GM21576 (cell line): ENCODE results near the gene AQP12B.
"Not testable (repeated sequence)": the region's sequence is repeated elsewhere in the genome, so short reads cannot be mapped to it uniquely, and the experiment has no call there.

ENCODE experiments used
- ATAC-seq: cut with Tn5 transposase; IDR thresholded peaks from one replicate; pipeline ENCODE4 v1.9.1; 2021; ENCODE audit warnings: mild to moderate bottlenecking, moderate library complexity; ENCODE audit not compliant: unreplicated experiment

The AQP12B gene

DNA sequence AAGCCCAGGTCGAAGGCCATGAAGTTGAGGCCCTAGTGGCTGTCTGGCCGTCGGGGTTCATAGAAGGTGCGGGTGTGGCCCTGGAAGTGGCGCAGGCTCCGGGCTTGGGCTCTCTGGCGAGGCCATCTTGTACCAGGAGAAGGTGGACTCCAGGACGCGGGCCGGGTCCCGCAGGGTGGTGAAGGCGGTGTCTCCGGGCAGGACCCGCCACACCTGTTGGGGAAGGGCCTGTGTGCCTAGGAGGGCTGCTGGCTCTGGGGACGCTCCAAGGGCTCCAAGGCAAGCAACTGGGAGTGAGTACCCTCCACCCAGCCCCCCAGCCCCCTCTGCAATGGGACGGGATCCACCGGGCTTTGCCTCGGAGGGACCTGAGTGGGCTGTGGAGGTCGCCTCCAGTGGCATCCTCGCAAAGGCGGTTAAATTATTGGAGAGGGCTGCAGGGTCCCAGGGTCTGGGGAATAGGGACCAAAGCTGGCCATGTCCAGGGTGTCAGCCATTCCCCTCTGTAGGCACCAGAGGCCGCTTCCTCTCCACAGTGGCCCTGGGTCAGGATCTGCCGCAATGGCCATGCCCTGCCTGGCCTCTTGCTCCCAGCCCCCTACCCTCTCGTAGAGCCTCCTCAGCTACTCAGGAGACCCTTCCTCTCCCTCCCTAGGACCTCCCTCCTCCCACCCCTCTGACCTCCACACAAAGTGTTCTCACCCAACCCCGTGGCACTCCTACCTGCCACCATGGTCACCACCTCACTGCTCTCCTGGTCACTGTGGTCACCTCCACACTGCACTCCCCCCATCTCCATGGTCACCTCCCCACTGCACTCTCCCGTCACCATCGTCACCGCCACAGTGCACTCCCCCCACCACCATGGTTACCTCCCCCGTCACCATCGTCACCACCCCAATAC lies 19.3 kb upstream of the AQP12B start:
- ATAC-seq: no peak

DNA sequence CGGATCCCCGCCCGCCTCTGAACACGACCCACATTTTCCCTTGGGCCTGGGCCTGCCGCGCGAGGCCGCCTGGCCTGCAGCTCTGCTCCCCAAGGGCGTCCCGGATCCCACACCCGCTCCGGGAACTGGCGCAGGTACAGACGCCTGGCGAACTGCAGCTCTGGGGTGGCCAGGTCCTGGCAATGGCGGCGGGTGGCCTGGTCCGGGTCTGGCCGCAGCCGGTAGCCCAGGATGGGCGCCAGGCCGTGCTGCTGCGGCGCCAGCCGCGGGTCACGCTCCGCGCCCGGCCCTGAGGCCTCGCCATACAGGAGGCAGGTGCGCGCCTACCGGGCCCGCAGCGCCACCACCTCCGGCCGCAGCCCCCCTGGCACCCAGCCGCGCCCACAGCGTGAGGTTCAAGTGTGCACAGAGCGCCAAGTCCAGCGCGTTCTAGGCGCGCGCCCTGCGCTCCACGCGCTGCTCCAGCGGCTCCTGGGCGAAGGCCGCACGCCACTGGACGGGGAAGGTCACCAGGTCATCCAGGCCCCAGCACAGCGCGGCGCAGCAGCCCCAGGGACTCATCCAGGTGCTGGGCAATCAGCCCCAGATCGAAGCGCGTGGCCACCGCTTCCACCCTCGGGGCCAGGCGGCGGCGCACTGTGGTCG lies 18.5 kb upstream of the AQP12B start:
- no peak for ATAC-seq

- not testable (repeated sequence) for ATAC-seq
These were observed 17.9 kb upstream of the AQP12B start for GRCh38 chr2:240700616-240701015.

GRCh38 chr2:240699835-240700234 lies 17.1 kb upstream of the AQP12B start:
- ATAC-seq: not testable (repeated sequence)

- not testable (repeated sequence) for ATAC-seq
These were observed 16.3 kb upstream of the AQP12B start for GRCh38 chr2:240698852-240699561.

GRCh38 chr2:240696469-240696868 lies 13.8 kb upstream of the AQP12B start:
- ATAC-seq: not testable (repeated sequence)

- not testable (repeated sequence) for ATAC-seq
These were observed 12.9 kb upstream of the AQP12B start for GRCh38 chr2:240695593-240695992.

DNA sequence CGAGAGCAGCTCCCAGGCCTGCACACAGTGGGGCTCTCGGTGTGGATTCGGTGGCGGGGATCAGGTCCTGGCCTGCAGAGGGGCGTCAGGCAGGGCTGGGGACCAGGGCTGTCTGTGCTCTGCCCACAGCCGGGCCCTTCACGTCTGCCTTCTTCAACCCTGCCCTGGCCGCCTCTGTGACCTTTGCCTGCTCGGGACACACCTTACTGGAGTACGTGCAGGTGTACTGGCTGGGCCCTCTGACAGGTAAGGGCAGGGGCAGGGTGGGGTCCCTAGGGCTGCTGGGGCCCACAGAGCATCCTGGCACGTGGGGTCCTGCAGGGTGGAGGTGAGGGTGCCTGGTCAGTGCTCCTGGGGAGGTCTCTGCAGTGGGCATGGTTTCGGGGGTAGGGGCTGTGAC lies 11.6 kb upstream of the AQP12B start:
- not testable (repeated sequence) for ATAC-seq

GRCh38 chr2:240692583-240693561 lies 10.2 kb upstream of the AQP12B start:
- ATAC-seq: not testable (repeated sequence)

DNA sequence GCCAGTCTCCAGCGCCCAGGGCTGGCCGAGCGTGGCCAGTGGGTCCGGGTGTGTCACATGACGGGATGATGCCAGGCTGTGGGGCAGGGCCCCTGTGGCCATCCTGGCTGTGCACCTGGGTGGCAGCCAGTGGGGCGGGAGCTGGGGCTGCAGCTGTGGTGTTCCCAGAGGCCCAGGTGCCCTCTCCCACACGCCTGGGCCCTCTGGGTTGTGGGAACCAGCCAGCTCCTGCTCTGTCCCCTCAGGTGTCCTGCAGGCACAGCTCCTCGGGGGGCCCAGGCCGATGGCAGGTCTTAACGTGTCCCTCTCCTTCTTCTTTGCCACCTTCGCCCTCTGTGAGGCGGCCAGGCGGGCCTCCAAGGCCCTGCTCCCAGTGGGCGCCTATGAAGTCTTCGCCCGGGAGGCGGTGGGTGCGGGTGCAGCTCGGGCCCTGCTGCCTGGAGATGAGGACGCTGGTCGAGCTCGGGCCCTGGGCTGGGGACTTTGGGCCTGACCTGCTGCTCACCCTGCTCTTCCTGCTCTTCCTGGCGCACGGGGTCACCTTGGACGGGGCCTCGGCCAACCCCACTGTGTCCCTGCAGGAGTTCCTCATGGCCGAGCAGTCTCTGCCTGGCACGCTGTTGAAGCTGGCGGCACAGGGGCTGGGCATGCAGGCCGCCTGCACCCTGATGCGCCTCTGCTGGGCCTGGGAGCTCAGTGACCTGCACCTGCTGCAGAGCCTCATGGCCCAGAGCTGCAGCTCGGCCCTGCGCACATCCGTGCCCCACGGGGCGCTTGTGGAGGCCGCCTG lies 9.1 kb upstream of the AQP12B start, which contains the start of gene AQP12A:
AQP12A (plus strand) TSS at position 236 of the 790 bp plus-strand sequence; CDS start at position 284, 48 bp downstream.
- ATAC-seq: not testable (repeated sequence)

- ATAC-seq: not testable (repeated sequence)
These were observed 8.4 kb upstream of the AQP12B start for GRCh38 chr2:240691075-240691427.

GRCh38 chr2:240690421-240691074 lies 7.9 kb upstream of the AQP12B start:
- not testable (repeated sequence) for ATAC-seq

DNA sequence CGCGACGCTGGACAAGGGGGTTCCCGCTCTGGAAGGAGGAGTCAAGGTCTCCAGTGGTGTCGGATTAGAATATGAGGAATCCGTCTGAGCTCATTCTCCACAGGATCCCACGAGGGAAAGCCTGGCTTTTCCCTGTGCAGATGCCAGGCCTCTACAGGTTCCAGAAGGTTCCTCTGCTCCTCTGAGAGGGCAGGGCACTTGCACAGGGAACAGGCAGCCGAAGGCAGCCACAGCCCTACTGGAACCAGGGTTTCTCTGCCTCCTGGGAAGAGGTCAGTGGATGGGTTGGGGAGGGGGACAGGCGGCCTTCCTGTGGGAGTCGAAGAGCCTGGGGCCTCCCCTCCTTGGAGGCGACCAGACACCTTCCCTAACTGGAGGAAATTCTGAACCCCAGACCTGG lies 7.3 kb upstream of the AQP12B start:
- ATAC-seq: no peak

DNA sequence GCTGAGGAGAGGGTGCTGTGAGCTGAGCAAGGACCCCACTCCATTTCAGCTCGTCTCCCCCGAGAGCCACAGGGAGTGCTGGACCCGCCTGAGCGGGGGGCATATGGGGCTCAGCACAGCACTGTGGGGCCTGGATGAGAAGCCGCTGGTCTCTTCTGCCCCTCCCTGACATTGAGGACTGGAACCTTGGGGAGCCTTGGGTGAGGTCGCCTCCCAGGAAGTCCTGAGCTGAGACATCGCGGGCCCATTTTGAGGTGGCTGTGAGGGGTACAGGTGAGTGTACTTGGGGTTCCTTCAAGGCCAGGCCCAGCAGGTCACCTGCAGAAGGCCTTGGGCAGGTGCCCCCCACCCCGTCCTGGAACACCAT lies 5.9 kb upstream of the AQP12B start:
- no peak for ATAC-seq

DNA sequence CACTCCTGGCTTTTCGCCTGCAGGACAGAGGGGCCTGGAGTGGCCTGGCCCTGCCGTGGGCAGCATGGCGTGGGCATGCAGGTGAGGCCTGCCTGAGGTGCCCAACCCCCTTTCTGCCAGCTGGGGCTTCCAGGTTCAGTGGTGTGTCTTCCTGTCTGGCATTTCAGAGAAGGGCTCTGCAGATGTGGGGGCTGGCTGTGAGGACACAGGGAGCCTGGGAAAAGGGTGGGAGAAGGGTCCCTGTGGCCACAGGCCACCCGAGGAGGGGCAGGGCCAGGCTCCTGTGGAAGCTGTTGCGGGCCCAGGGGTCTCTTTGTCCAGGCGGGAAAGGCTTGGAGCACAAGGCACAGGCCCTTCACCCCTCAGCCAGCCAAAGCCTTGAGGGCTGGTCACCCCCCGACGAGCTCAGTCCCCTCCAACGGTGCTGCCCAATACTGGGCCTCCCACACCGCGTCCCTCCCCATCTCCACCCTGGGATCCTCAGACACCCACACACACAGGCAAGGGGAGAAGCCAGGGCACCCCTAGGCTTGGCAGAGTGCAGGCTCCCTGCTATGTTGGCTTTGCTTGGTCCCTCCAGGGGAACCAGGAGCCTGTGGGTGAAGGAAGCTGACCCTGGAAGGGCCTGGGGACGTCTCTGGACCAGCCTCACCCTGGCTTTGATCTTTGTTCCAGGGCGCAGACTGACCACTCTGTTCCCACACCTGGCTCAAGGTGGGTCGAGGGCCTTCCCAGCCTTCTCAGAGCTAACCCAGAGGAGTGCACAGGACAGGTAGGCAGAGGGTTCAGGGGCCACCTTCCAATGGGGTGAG lies 5.3 kb upstream of the AQP12B start:
- no peak for ATAC-seq

- ATAC-seq: no peak
These were observed 4.5 kb upstream of the AQP12B start for GRCh38 chr2:240687045-240687740.

DNA sequence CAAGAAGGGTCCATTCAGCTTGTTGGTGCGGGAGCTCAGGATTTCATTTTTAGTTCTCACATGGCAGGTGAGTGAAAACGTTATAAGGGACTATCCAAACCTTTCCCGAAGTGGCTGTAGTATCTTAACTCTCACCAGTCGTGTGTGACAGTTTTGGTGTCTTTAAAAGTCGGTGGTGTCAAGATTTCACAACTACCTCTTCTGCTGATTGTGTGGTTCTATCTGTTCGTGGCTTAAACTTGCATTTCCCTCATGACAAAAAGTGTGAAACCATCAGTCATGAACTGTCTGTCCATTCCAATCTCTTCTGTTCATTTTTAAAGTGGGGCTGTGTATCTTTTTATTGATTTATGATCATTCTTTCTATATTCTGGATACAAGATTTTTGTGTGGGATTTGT lies 3.8 kb upstream of the AQP12B start:
- no peak for ATAC-seq
